CD4-positive, alpha-beta memory T cell (primary cell): Measurements from ENCODE around the gene APBA2. TPM values are rescaled to one million over a fixed set of nuclear protein-coding genes. Genes with fewer than 3 reads are reported as not detected.

Experiments
- CTCF ChIA-PET: fragments of 350-600 bp; sonication (Branson Sonifier 250); formaldehyde crosslinking; loops from one replicate; lab custom pipeline; 2021; ENCODE audit warnings: inconsistent platforms; ENCODE audit not compliant: partially characterized antibody; lab: Charles Lee
- POLR2A ChIA-PET: fragments of 350-600 bp; sonication (Branson Sonifier 250); formaldehyde crosslinking; loops from one replicate; lab custom pipeline; 2021; ENCODE audit not compliant: partially characterized antibody; lab: Charles Lee
- DNase-seq, 5 donors: peaks; one replicate each; pipeline versions ENCODE4 v3.0.0 to v3.0.0-alpha.2; 2020 to 2022; ENCODE audit warnings: mixed read lengths in 1 of 5
- H3K27ac ChIP-seq: one replicate; pipeline ENCODE4 v1.7.0; 2013; ENCODE audit warnings: low read depth, low read length
- H3K27me3 ChIP-seq: 2 replicates; pipeline ENCODE4 v1.7.0; 2013; ENCODE audit warnings: mild to moderate bottlenecking, low read length, moderate library complexity; ENCODE audit not compliant: insufficient read depth
- H3K36me3 ChIP-seq: 2 replicates; pipeline ENCODE4 v1.7.0; 2013; ENCODE audit warnings: mild to moderate bottlenecking, low read length, moderate library complexity; ENCODE audit not compliant: insufficient read depth
- H3K4me1 ChIP-seq: 2 replicates; pipeline ENCODE4 v1.7.0; 2013; ENCODE audit warnings: mild to moderate bottlenecking, low read length, moderate library complexity; ENCODE audit not compliant: insufficient read depth
- H3K4me3 ChIP-seq, 2 donors: one replicate each; pipeline ENCODE4 v1.7.0; 2013; ENCODE audit warnings: low read length in 2 of 2, mild to moderate bottlenecking in 1 of 2
- H3K9me3 ChIP-seq, 2 donors: one replicate each; pipeline ENCODE4 v1.7.0; 2013; ENCODE audit warnings: low read length in 2 of 2, control low read depth in 1 of 2; ENCODE audit not compliant: control insufficient read depth in 1 of 2
- H3K27ac Mint-ChIP-seq, 7 donors: one replicate each; pipeline ENCODE4 v1.8.0; 2020 to 2021; ENCODE audit warnings: mixed read lengths in 7 of 7, mild to moderate bottlenecking in 6 of 7, inconsistent platforms in 3 of 7, moderate library complexity in 3 of 7
- H3K27me3 Mint-ChIP-seq, 2 donors: one replicate each; pipeline ENCODE4 v1.8.0; 2020 to 2021; ENCODE audit warnings: mixed read lengths in 2 of 2
- H3K36me3 Mint-ChIP-seq, 2 donors: one replicate each; pipeline ENCODE4 v1.8.0; 2020 to 2021; ENCODE audit warnings: mixed read lengths in 2 of 2, inconsistent platforms in 1 of 2, mild to moderate bottlenecking in 1 of 2
- H3K4me1 Mint-ChIP-seq, 4 donors: one replicate each; pipeline ENCODE4 v1.8.0; 2020 to 2021; ENCODE audit warnings: mixed read lengths in 4 of 4, mild to moderate bottlenecking in 1 of 4
- H3K4me3 Mint-ChIP-seq, 8 donors: one replicate each; pipeline ENCODE4 v1.8.0; 2020 to 2021; ENCODE audit warnings: mixed read lengths in 8 of 8, mild to moderate bottlenecking in 7 of 8, moderate library complexity in 6 of 8, inconsistent platforms in 3 of 8
- H3K9me3 Mint-ChIP-seq, 8 donors: one replicate each; pipeline ENCODE4 v1.8.0; 2020 to 2021; ENCODE audit warnings: mixed read lengths in 8 of 8, mild to moderate bottlenecking in 5 of 8, inconsistent platforms in 3 of 8, moderate library complexity in 1 of 8
- intact Hi-C: fragments of 100-400 bp; cut with micrococcal nuclease; formaldehyde crosslinking; loops from one replicate; pipeline ENCODE4 v1.15.1; 2023
- polyA plus RNA-seq, 2 donors: library from polyadenylated mRNA; unstranded; fragments of 300-500 nt; fragmentation: Illumina TruSeq; gene quantifications; one replicate each; pipeline ENCODE4 v1.2.3, GENCODE V29; 2021
- total RNA-seq, 2 experiments: library from RNA; stranded (reverse); gene quantifications; one replicate each; pipeline ENCODE4 v1.2.3, GENCODE V29; 2021

The APBA2 gene
- total and polyA plus RNA-seq, 4 experiments from 2014 or later = 11.1 to 57.3 (median 40.4) TPM

GRCh38 chr15:28900041-28900891 is 14.5 kb downstream of the APBA2 start:
- intact Hi-C loops = no loop called here
- Histone ChIP-seq H3K4me3 (no peak overlapping the region), H3K9me3 (no peaks in the 10 kb centered on the region), H3K36me3 (no peaks in the 10 kb centered on the region), H3K4me1 (peaks cover 3% of the 10 kb centered on the region), H3K27ac (no peak overlapping the region), H3K27me3 (no peaks in the 10 kb centered on the region)
- POLR2A ChIA-PET = no interaction called here
- CTCF ChIA-PET = no interaction called here
- peak overlapping the region in 2 of 7 donors; percentile 24 to 54 for H3K27ac Mint-ChIP-seq
- peaks cover 0 to 9% of the 10 kb centered on the region in 2 donors for H3K36me3 Mint-ChIP-seq
- H3K9me3 Mint-ChIP-seq = no peaks in the 10 kb centered on the region
- H3K27me3 Mint-ChIP-seq = no peaks in the 10 kb centered on the region
- no peak overlapping the region for H3K4me3 Mint-ChIP-seq
- DNase-seq = no peak
- H3K4me1 Mint-ChIP-seq = peaks cover 14 to 61% (median 22%) of the 10 kb centered on the region in 4 donors

- Mint-ChIP-seq H3K36me3 (peaks cover 0 to 9% of the 10 kb centered on the region in 2 donors), H3K4me1 (peaks cover 14 to 61% (median 22%) of the 10 kb centered on the region in 4 donors), H3K9me3 (no peaks in the 10 kb centered on the region), H3K4me3 (no peak overlapping the region), H3K27me3 (no peaks in the 10 kb centered on the region), H3K27ac (peak overlapping the region in 1 of 7 donors; percentile 24)
- H3K4me1 ChIP-seq = peaks cover 3% of the 10 kb centered on the region
- H3K9me3 ChIP-seq = no peaks in the 10 kb centered on the region
- CTCF ChIA-PET = no interaction called here
- intact Hi-C loops = no loop called here
- DNase-seq = no peak
- POLR2A ChIA-PET = no interaction called here
- no peaks in the 10 kb centered on the region for H3K36me3 ChIP-seq
- no peak overlapping the region for H3K4me3 ChIP-seq
- H3K27ac ChIP-seq = no peak overlapping the region
- no peaks in the 10 kb centered on the region for H3K27me3 ChIP-seq
Observed at GRCh38 chr15:28900892-28901586, 15.3 kb downstream of the APBA2 start.

GRCh38 chr15:28901587-28901980 is 15.8 kb downstream of the APBA2 start:
- peaks cover 17 to 61% (median 23%) of the 10 kb centered on the region in 4 donors for H3K4me1 Mint-ChIP-seq

GRCh38 chr15:28901987-28902745 is 16.4 kb downstream of the APBA2 start:
- Histone ChIP-seq H3K36me3 (no peaks in the 10 kb centered on the region), H3K4me1 (peaks cover 3% of the 10 kb centered on the region), H3K4me3 (no peak overlapping the region), H3K27me3 (no peaks in the 10 kb centered on the region), H3K9me3 (no peaks in the 10 kb centered on the region), H3K27ac (no peak overlapping the region)
- CTCF ChIA-PET = interaction anchor here (1.5 kb wide), 1 partner anchor 10 kb away, joined by 4 read pairs; no protein-coding TSS in a partner anchor
- Mint-ChIP-seq H3K27ac (peak overlapping the region in 2 of 7 donors; percentile 30 to 49), H3K36me3 (peaks cover 0 to 9% of the 10 kb centered on the region in 2 donors), H3K4me1 (peaks cover 16 to 57% (median 23%) of the 10 kb centered on the region in 4 donors), H3K27me3 (no peaks in the 10 kb centered on the region), H3K4me3 (no peak overlapping the region), H3K9me3 (no peaks in the 10 kb centered on the region)
- DNase-seq = no peak
- intact Hi-C loops = no loop called here
- POLR2A ChIA-PET = no interaction called here

More at GRCh38 chr15:28901587-28901980, 15.8 kb downstream of the APBA2 start:
- Mint-ChIP-seq H3K4me3 (no peak overlapping the region), H3K27ac (no peak overlapping the region), H3K27me3 (no peaks in the 10 kb centered on the region), H3K36me3 (peaks cover 0 to 9% of the 10 kb centered on the region in 2 donors), H3K9me3 (no peaks in the 10 kb centered on the region)
- ChIA-PET POLR2A (no interaction called here), CTCF (no interaction called here)
- intact Hi-C loops = no loop called here
- Histone ChIP-seq H3K9me3 (no peaks in the 10 kb centered on the region), H3K4me1 (peaks cover 3% of the 10 kb centered on the region), H3K27ac (no peak overlapping the region), H3K4me3 (no peak overlapping the region), H3K27me3 (no peaks in the 10 kb centered on the region), H3K36me3 (no peaks in the 10 kb centered on the region)
- DNase-seq = no peak

DNA sequence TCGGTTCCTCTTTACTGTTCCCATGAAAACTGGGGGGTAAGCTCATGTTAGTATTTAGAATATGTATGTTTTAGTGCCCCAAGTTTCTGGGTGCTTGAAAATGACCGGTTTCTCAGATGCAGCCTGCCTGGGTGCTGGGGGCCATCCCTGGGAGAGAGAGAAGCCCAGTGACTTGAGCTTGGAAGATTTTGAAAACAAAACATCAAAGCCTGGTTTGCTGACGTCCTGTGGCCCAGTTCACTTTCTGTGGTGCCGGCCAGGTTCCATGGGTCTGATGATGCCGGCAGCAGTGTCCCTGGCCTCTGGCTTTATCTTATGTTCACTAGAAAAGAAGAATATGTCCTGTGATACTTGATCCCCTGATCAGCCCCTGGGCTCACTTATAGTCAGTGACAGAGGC is 17.1 kb downstream of the APBA2 start:
- DNase-seq = no peak
- H3K27me3 Mint-ChIP-seq = no peaks in the 10 kb centered on the region
- no peaks in the 10 kb centered on the region for H3K9me3 Mint-ChIP-seq
- Histone ChIP-seq H3K9me3 (no peaks in the 10 kb centered on the region), H3K4me3 (no peak overlapping the region), H3K27ac (no peak overlapping the region), H3K36me3 (no peaks in the 10 kb centered on the region), H3K4me1 (peaks cover 3% of the 10 kb centered on the region), H3K27me3 (no peaks in the 10 kb centered on the region)
- intact Hi-C loops = no loop called here
- H3K4me3 Mint-ChIP-seq = no peak overlapping the region
- POLR2A ChIA-PET = interaction anchor here (0.8 kb wide), 1 partner anchor 17 kb away, joined by 4 read pairs; the partner anchor contains the start of gene APBA2
- H3K4me1 Mint-ChIP-seq = peaks cover 15 to 56% (median 21%) of the 10 kb centered on the region in 4 donors
- H3K36me3 Mint-ChIP-seq = peaks cover 0 to 7% of the 10 kb centered on the region in 2 donors
- H3K27ac Mint-ChIP-seq = peak overlapping the region in 3 of 7 donors; percentile 17 to 48 (median 24)
- CTCF ChIA-PET = interaction anchor here (1.5 kb wide), 1 partner anchor 9 kb away, joined by 4 read pairs; no protein-coding TSS in a partner anchor

DNA sequence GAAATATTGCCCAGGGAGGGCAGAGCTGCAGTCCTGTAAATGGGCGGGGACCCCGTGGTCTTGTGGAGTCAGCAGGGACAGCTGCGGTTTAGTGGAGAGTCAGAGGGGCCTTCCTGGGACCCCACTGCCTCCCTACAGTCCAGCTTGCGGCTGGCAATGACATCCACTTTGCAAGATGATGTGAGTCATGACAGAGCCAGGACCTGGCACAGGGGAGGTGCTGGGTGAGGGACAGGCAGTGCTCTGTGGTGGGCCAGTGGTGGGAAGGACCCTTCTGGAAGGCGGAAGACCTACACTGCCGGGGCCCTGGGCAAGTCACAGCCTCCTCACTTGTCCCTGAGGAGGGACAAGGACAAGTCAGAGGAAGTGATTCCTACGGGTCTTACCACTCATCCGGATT is 17.8 kb downstream of the APBA2 start:
- no peaks in the 10 kb centered on the region for H3K9me3 Mint-ChIP-seq
- peaks cover 3% of the 10 kb centered on the region for H3K4me1 ChIP-seq
- peak overlapping the region in 1 of 7 donors; percentile 17 for H3K27ac Mint-ChIP-seq
- ChIA-PET CTCF (interaction anchor here (1.5 kb wide), 1 partner anchor 9 kb away, joined by 4 read pairs; no protein-coding TSS in a partner anchor), POLR2A (interaction anchor here (0.8 kb wide), 1 partner anchor 18 kb away, joined by 4 read pairs; the partner anchor contains the start of gene APBA2)
- H3K36me3 ChIP-seq = no peaks in the 10 kb centered on the region
- intact Hi-C loops = no loop called here
- H3K27me3 Mint-ChIP-seq = no peaks in the 10 kb centered on the region
- peaks cover 15 to 56% (median 20%) of the 10 kb centered on the region in 4 donors for H3K4me1 Mint-ChIP-seq
- no peaks in the 10 kb centered on the region for H3K9me3 ChIP-seq
- no peak overlapping the region for H3K4me3 Mint-ChIP-seq
- no peak overlapping the region for H3K4me3 ChIP-seq
- no peak overlapping the region for H3K27ac ChIP-seq
- no peak for DNase-seq
- peaks cover 0 to 4% of the 10 kb centered on the region in 2 donors for H3K36me3 Mint-ChIP-seq
- no peaks in the 10 kb centered on the region for H3K27me3 ChIP-seq
